Small intestine (tissue), 7 donors: ENCODE measurements around the gene ATP13A1. TPM values are rescaled to one million over a fixed set of nuclear protein-coding genes. Genes with fewer than 3 reads are reported as not detected.

Experiments used
- DNase-seq, 2 donors: peaks; one replicate each; pipeline versions ENCODE4 v3.0.0 to v3.0.0-alpha.2; 2013
- FAIRE-seq: peaks from 2 replicates; lab custom pipeline; 2012; peaks lifted over from hg19 to GRCh38; lab: Jason Lieb, UNC
- H3K27ac ChIP-seq, 3 donors: one replicate each; pipeline ENCODE4 v1.5.1; 2013; ENCODE audit warnings: low read length in 2 of 3, mild to moderate bottlenecking in 2 of 3, control low read depth in 1 of 3, inconsistent platforms in 1 of 3, low read depth in 1 of 3, moderate library complexity in 1 of 3
- H3K27me3 ChIP-seq, 3 donors: one replicate each; pipeline ENCODE4 v1.6.1; 2013; ENCODE audit warnings: low read length in 3 of 3, inconsistent platforms in 1 of 3; ENCODE audit not compliant: control insufficient read depth in 3 of 3, insufficient read depth in 3 of 3
- H3K36me3 ChIP-seq, 3 donors: one replicate each; pipeline ENCODE4 v1.6.1; 2013; ENCODE audit warnings: low read length in 3 of 3, inconsistent platforms in 1 of 3, low read depth in 1 of 3, mild to moderate bottlenecking in 1 of 3, moderate library complexity in 1 of 3; ENCODE audit not compliant: control insufficient read depth in 3 of 3, insufficient read depth in 2 of 3
- H3K4me1 ChIP-seq, 3 donors: one replicate each; pipeline ENCODE4 v1.6.1; 2013; ENCODE audit warnings: low read length in 2 of 3, inconsistent platforms in 1 of 3, low read depth in 1 of 3, mild to moderate bottlenecking in 1 of 3, moderate library complexity in 1 of 3; ENCODE audit not compliant: control insufficient read depth in 3 of 3, insufficient read depth in 2 of 3
- H3K4me3 ChIP-seq, 3 donors: one replicate each; pipeline ENCODE4 v1.5.1; 2013; ENCODE audit warnings: low read length in 3 of 3, control low read depth in 1 of 3, inconsistent platforms in 1 of 3, low read depth in 1 of 3, mild to moderate bottlenecking in 1 of 3, moderate library complexity in 1 of 3
- H3K9me3 ChIP-seq, 2 donors: one replicate each; pipeline ENCODE4 v1.6.1; 2013; ENCODE audit warnings: low read depth in 1 of 2, low read length in 1 of 2; ENCODE audit not compliant: control insufficient read depth in 2 of 2, insufficient read depth in 1 of 2
- WGBS, 3 donors: extraction: QIAGEN DNeasy Blood & Tissue Kit; methylation state at CpG; one replicate each; pipeline ENCODE4 v1.1.7; 2013; 5-methylcytosine and 5-hydroxymethylcytosine counted together
- polyA plus RNA-seq, 4 donors: library from polyadenylated mRNA; stranded (reverse) in 3 of 4; unstranded in 1 of 4; fragments of 200-250 nt in 3 of 4; fragments of 120-200 nt in 1 of 4; gene quantifications; one replicate each; pipeline versions ENCODE4 v1.2.1 to v1.2.3, GENCODE V29; 2013
- donor health status: healthy with polysubstance abuse.
- donor health status: control.
- donor health status: control.
- donor health status: Bipolar disorder and iron deficiency.
- donor health status: healthy.

Gene ATP13A1
- polyA plus RNA-seq, 4 donors, result 40.3 to 60.8 (median 45.9) TPM

DNA sequence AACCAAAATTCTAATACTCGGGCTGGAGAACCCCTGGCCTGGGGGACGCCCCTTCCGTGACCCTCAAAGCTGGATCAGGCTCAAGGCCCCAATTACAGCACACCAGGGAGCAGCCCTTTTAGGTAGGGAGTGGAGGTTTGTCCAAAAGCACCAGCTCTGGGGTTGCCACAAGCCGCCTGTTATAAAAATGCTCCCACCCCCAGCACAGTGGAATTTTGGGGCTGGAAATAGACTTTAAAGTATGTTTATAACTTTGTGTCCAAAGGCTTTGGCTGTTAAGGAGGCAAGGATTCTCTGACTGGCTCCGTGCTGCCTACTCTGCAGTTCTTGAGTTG, 19.5 kb downstream of the ATP13A1 start:
- FAIRE-seq (no peak), DNase-seq (no peak)
- Histone ChIP-seq H3K36me3 (peaks cover 16 to 42% (median 23%) of the 10 kb centered on the region in 3 donors), H3K9me3 (no peaks in the 10 kb centered on the region), H3K27ac (peak overlapping the region; percentile 57 to 80 (median 79)), H3K27me3 (no peaks in the 10 kb centered on the region), H3K4me1 (peaks cover 0 to 8% (median 0%) of the 10 kb centered on the region in 3 donors), H3K4me3 (peak overlapping the region in 1 of 3 donors; percentile 64)
- WGBS, 3 donors, result 22 to 27% (median 26%) methylated on average over 5 of the region's 5 CpGs

DNA sequence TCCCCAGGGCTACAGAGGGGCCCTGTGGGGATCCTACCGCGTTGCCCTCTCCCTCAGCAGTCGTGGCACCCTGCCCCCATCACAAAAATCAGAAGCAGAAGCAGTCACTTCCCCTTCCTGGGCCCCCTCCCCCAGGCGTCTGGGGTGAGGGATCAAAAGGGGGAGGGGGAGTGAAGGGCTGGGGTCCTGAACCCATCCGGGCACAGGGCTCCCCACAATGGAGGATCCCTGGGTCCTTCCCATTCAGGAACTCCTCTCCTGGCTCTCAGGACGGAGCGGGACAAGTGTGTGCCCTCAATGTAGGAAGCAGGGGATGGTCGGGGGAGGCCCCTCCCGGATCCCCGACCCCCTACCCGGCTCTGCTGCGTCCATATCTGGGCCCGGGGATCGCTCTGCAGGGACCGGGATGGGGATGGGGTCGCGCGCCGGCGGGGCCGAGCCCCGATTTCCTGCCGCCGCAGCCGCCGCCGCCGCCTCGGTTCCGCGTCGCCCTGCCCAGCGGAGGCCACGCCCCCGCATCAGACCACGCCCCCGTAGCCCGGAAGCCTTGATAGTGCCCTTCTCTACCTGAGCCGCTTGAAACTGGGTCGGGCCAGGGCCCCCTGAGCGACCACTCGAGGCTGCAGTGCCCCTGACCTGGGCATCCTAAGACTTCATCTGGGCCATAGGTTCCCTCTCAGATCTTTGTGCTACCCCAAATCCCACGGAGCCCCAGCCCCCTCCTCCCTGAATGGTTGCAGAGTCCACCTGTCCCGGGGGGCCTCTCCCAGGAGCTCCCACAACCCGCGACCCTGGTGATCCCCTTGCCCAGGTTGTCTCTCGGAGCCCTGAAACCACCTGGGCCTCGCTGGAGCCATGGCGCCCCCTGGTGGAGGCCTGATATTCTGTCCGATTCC, 20.1 kb downstream of the ATP13A1 start, which contains the start of gene GMIP:
TSS of gene GMIP (minus strand) at position 500 of the 896 bp plus-strand sequence. CDS start at position 372, 128 bp downstream.
- Histone ChIP-seq H3K4me3 (peak within 1 kb of the TSS; percentile 64 to 98 (median 80)), H3K27ac (peak within 1 kb of the TSS; percentile 66 to 80 (median 79)), H3K36me3 (peaks cover 16 to 41% (median 23%) of the 10 kb centered on the region in 3 donors), H3K9me3 (no peaks in the 10 kb centered on the region), H3K27me3 (no peaks in the 10 kb centered on the region), H3K4me1 (peaks cover 0 to 8% (median 0%) of the 10 kb centered on the region in 3 donors)
- 0 to 1% (median 1%) methylated on average over 43 to 50 of the region's 50 CpGs for WGBS, 3 donors
- DNase-seq (peak; percentile 83 to 90), FAIRE-seq (no peak)

DNA sequence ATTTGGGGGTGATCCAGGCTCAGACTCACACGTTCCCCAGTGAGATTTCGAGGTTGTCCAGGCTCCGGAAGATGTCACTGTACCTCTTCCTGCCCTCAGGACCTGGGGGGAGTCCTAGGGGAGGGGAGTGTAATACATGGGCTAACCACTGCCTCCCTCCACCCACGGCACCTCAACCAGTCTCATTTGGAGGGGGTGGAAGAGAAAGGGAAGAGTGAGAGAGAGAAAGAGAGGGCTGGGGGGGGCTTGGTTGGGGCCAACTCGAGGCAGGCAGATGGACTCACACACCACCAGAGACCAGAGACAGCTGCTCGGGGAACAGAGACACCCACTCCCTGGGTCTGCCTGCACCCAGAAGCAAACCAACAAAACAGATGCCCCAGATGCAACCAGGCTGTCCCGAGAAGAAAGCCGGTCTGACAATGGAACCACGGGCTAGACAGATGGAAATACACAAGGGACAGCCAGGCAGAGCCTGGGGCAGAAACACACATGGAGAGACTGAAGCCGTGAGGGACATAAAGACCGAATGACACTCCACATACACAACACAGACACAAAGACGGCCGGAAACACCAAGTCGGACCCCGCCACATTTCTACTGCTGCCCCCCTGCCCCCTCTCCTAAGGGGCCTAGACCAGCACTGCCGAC, 20.8 kb downstream of the ATP13A1 start:
- Histone ChIP-seq H3K27me3 (no peaks in the 10 kb centered on the region), H3K4me1 (peaks cover 0 to 8% (median 0%) of the 10 kb centered on the region in 3 donors), H3K4me3 (peak overlapping the region; percentile 64 to 98 (median 80)), H3K9me3 (no peaks in the 10 kb centered on the region), H3K27ac (peak overlapping the region in 2 of 3 donors; percentile 66 to 80), H3K36me3 (peaks cover 19 to 36% (median 22%) of the 10 kb centered on the region in 3 donors)
- FAIRE-seq, result no peak
- WGBS, 3 donors, result 21 to 22% (median 21%) methylated on average over 14 to 16 of the region's 16 CpGs
- DNase-seq, result peak in 1 of 2 donors; percentile 41

DNA sequence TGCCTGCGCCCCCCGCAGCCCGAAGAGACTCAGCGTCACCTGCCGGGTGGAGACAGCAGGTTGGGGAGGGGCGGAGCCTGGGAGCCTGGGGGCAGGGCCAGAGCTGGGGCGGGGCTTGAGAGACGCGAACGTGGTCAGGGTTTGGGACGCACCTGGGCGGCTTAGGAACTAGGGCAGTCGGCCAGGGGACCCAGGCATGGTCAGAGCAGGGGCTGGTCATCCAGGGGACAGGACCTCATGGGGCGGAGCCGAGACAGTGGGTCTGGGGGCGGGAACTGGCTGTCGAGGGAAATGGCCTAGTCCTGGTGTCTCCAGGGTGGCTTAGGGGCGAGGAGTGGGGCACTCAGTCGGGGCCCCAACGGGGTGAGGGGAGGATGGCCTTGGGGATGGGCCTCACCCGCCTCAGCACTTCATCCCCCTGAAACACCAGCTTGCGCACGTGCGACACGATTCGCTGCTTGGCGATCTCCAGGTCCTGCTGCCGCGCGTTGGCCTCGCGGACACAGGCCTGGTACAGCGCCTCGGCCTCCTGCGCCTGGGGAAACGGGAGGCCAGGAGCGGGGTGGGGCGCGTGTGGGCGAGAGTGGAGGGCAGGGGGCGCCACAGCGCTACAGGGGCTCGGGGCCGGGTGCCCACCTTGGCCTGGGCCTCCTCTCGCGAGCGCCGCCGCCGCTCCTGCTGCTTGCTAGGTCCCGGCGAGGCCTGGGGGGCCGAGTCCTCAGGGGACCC, 25.8 kb downstream of the ATP13A1 start:
- Histone ChIP-seq H3K4me1 (no peaks in the 10 kb centered on the region), H3K27ac (no peak overlapping the region), H3K9me3 (no peaks in the 10 kb centered on the region), H3K27me3 (no peaks in the 10 kb centered on the region), H3K36me3 (peaks cover 10 to 35% (median 22%) of the 10 kb centered on the region in 3 donors), H3K4me3 (no peak overlapping the region)
- peak in 1 of 2 donors; percentile 54 for DNase-seq
- WGBS, 3 donors, result 81 to 89% (median 86%) methylated on average over 41 to 53 of the region's 53 CpGs
- no peak for FAIRE-seq

DNA sequence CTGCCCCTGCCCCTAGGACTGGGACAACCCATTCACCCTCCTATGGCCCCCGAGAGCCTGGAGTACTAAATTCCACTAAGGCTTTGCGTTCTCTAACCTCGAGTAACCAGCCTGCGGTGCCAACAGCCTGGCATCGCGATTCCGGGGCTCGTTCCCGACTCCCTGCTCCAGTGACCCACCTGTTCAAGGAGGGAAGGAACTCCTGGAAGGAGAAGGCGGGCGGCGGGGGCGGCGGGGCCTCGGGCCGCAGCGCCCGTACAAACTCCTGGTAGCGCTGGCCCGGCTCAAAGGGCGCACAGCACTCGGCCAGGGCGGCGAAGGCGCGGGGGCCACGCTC, 26.3 kb downstream of the ATP13A1 start:
- H3K27me3 ChIP-seq, result no peaks in the 10 kb centered on the region
- no peak overlapping the region for H3K27ac ChIP-seq
- no peak overlapping the region for H3K4me3 ChIP-seq
- no peaks in the 10 kb centered on the region for H3K4me1 ChIP-seq
- DNase-seq (no peak), FAIRE-seq (no peak)
- peaks cover 10 to 35% (median 22%) of the 10 kb centered on the region in 3 donors for H3K36me3 ChIP-seq
- WGBS, 3 donors, result 76 to 82% (median 78%) methylated on average over 26 to 27 of the region's 27 CpGs
- H3K9me3 ChIP-seq, result no peaks in the 10 kb centered on the region

DNA sequence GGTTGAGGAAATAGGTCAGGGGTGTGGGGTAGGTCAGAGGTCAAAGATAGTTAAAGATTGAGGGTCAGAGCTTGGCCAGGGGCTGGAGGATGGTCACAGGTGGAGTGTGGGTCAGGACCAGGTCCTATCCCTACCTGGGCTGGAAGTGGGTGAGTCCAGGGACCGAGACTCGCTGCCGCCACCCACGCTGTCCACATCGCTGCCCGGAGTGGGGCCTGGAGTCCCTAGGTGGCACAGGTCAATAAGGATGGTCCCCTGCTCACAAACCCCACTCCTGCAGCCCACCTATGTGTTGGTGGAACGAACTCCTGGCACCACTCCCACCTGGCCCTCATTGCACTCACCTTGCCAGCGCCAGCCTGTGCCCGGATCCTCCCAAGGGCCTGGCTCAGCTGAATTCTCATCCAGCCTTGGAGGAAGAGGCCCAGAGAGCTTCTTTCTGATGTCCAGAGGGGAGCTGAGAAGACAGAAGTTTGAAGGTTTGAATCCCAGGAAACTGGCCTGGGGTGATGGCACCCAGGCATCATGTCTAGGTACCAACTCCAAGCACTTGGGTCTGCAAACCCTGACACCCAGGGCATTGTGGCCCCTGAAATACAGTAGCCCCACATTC, 26.8 kb downstream of the ATP13A1 start:
- Histone ChIP-seq H3K27me3 (no peaks in the 10 kb centered on the region), H3K4me3 (no peak overlapping the region), H3K27ac (no peak overlapping the region), H3K4me1 (no peaks in the 10 kb centered on the region), H3K9me3 (no peaks in the 10 kb centered on the region), H3K36me3 (peaks cover 10 to 35% (median 22%) of the 10 kb centered on the region in 3 donors)
- DNase-seq, result no peak
- 95 to 97% (median 96%) methylated on average over 9 of the region's 9 CpGs for WGBS, 3 donors
- FAIRE-seq, result no peak

DNA sequence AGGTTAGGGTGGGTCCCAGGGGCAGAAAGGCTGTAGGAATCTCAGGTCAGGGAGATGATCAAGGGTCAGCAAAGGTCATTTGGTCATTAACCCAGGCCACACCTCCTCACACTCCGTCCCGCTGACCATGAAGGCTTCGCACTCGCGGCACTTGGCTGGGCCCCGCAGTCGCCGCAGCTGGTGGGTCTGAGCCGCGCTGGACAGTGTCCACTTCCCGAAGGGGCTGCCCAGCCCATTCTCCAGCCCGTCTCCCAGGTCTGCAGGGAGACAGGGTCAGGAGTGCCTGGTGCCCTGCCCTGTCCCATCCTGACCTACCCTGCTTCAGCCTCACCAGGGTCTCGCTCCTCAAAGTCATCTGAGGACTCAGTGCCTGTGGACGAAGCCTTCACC, 28.2 kb downstream of the ATP13A1 start:
- no peaks in the 10 kb centered on the region for H3K9me3 ChIP-seq
- peaks cover 10 to 33% (median 22%) of the 10 kb centered on the region in 3 donors for H3K36me3 ChIP-seq
- no peak overlapping the region for H3K4me3 ChIP-seq
- no peaks in the 10 kb centered on the region for H3K4me1 ChIP-seq
- DNase-seq, result no peak
- no peaks in the 10 kb centered on the region for H3K27me3 ChIP-seq
- FAIRE-seq, result no peak
- WGBS, 3 donors, result 96 to 98% (median 97%) methylated on average over 14 of the region's 14 CpGs
- H3K27ac ChIP-seq, result no peak overlapping the region
